DND-41 (cell line): ENCODE data around the gene CRACR2A.

Source experiments
- ATAC-seq: fragments of 200-7000 bp; cut with Tn5 transposase; 3 replicates; pipeline ENCODE4 v1.9.1; 2021; ENCODE audit warnings: low read depth; ENCODE audit not compliant: insufficient read depth
- DNase-seq: peaks from one replicate; pipeline ENCODE4 v3.0.0-alpha.2; 2020
- H2AFZ ChIP-seq: 2 replicates; pipeline ENCODE4 v1.6.0; 2012; ENCODE audit warnings: low read depth, low read length
- H3K27ac ChIP-seq: 2 replicates; pipeline ENCODE4 v1.5.1; 2012; ENCODE audit warnings: low read length, inconsistent platforms
- H3K27me3 ChIP-seq: fragments of 200-600 bp; sonication (generic); 2 replicates; pipeline ENCODE4 v1.6.0; 2012; ENCODE audit warnings: low read length, mild to moderate bottlenecking, inconsistent platforms; ENCODE audit not compliant: insufficient read depth, poor library complexity
- H3K36me3 ChIP-seq: 2 replicates; pipeline ENCODE4 v1.5.1; 2012; ENCODE audit warnings: low read length, inconsistent platforms; ENCODE audit not compliant: insufficient read depth
- H3K4me1 ChIP-seq: 2 replicates; pipeline ENCODE4 v1.5.1; 2012; ENCODE audit warnings: mild to moderate bottlenecking, low read length; ENCODE audit not compliant: insufficient read depth
- H3K4me2 ChIP-seq: 2 replicates; pipeline ENCODE4 v1.6.0; 2012; ENCODE audit warnings: mild to moderate bottlenecking, moderate library complexity, low read length, inconsistent platforms; ENCODE audit not compliant: insufficient read depth
- H3K4me3 ChIP-seq, 2 experiments: fragments of 200-600 bp in 1 of 2; shearing (Covaris generic) in 1 of 2; 2 replicates each; pipeline ENCODE4 v1.5.1; 2012 to 2016; ENCODE audit warnings: inconsistent platforms in 2 of 2, low read length in 2 of 2, mild to moderate bottlenecking in 2 of 2, low read depth in 1 of 2, moderate library complexity in 1 of 2
- H3K79me2 ChIP-seq: 2 replicates; pipeline ENCODE4 v1.6.0; 2012; ENCODE audit warnings: low read length, inconsistent platforms; ENCODE audit not compliant: insufficient read depth
- H3K9ac ChIP-seq: 2 replicates; pipeline ENCODE4 v1.6.0; 2012; ENCODE audit warnings: low read depth, mild to moderate bottlenecking, inconsistent platforms, low read length, moderate library complexity
- H3K9me3 ChIP-seq: 2 replicates; pipeline ENCODE4 v1.5.1; 2012; ENCODE audit warnings: low read length, moderate library complexity, mild to moderate bottlenecking, inconsistent platforms; ENCODE audit not compliant: insufficient read depth, severe bottlenecking
- H4K20me1 ChIP-seq: 2 replicates; pipeline ENCODE4 v1.6.0; 2012; ENCODE audit warnings: low read length; ENCODE audit not compliant: insufficient read depth
- EZH2 ChIP-seq: IDR thresholded peaks from 3 replicates; pipeline ENCODE4 v1.6.1; 2012; ENCODE audit warnings: borderline replicate concordance, low read depth, mild to moderate bottlenecking, moderate library complexity, low read length, inconsistent platforms; ENCODE audit not compliant: severe bottlenecking
- TF ChIP-seq, protein P1 (sequence below): IDR thresholded peaks from 2 replicates; pipeline ENCODE4 v1.5.1; 2012; ENCODE audit warnings: borderline replicate concordance, low read length, moderate library complexity, mild to moderate bottlenecking; ENCODE audit not compliant: poor library complexity, severe bottlenecking; ENCODE audit errors: extremely low read depth

Gene CRACR2A

GRCh38 chr12:3753544-3754284, 805 bp upstream of the CRACR2A start:
- H2AFZ ChIP-seq: peak overlapping the region; percentile 82
- peak overlapping the region; percentile 96 for H3K9ac ChIP-seq
- H3K4me3 ChIP-seq: peak overlapping the region; percentile 65 to 78; a peak in 3 of 4 replicates
- H3K4me2 ChIP-seq: peak overlapping the region; percentile 86
- H3K27me3 ChIP-seq: no peaks in the 10 kb centered on the region
- peaks cover 3% of the 10 kb centered on the region; the same call in 1 of the 2 replicates for H3K36me3 ChIP-seq
- H3K9me3 ChIP-seq: no peaks in the 10 kb centered on the region
- H3K79me2 ChIP-seq: peaks cover 54% of the 10 kb centered on the region
- ATAC-seq (no peak), DNase-seq (peak; percentile 28)
- peak overlapping the region; percentile 99 for H3K27ac ChIP-seq
- peaks cover 42% of the 10 kb centered on the region for H3K4me1 ChIP-seq
- no peak for TF ChIP-seq EZH2
- TF ChIP-seq, protein P1, sequence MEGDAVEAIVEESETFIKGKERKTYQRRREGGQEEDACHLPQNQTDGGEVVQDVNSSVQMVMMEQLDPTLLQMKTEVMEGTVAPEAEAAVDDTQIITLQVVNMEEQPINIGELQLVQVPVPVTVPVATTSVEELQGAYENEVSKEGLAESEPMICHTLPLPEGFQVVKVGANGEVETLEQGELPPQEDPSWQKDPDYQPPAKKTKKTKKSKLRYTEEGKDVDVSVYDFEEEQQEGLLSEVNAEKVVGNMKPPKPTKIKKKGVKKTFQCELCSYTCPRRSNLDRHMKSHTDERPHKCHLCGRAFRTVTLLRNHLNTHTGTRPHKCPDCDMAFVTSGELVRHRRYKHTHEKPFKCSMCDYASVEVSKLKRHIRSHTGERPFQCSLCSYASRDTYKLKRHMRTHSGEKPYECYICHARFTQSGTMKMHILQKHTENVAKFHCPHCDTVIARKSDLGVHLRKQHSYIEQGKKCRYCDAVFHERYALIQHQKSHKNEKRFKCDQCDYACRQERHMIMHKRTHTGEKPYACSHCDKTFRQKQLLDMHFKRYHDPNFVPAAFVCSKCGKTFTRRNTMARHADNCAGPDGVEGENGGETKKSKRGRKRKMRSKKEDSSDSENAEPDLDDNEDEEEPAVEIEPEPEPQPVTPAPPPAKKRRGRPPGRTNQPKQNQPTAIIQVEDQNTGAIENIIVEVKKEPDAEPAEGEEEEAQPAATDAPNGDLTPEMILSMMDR: no peak
- H4K20me1 ChIP-seq: peaks cover 1% of the 10 kb centered on the region; the same call in 1 of the 2 replicates

DNA sequence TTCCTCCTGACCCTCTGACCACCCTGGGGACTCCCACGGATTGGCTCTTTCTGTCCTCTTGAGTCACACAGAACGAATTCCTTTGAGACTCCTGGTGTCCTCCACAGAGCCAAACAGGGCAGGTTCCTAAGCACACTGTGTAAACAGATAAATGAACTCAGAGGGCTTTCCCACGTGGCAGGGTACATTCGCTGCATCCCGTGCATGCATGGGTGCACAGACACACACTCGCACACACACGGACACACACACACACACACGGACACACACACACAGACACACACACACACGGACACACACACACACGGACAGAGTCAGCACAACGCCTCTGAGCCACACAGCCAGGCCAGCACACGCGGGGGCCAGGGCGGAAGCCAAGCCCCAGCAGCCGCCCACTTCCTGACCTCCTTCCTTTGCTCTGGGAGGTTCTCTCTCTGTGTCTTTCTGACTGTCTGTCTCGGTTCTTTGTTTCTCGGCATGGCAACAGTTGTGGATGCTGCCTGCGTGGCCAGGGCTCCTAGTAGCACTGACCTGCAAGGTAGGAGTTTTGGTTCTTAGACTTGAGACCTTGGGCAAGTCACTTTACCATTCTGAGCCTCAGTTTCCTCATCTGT, 706 bp downstream of the CRACR2A start:
- ATAC-seq (peak; percentile 76), DNase-seq (peak; percentile 76)
- Histone ChIP-seq H3K4me1 (peaks cover 42% of the 10 kb centered on the region), H2AFZ (peak overlapping the region; percentile 82), H3K27me3 (no peaks in the 10 kb centered on the region), H3K9me3 (no peaks in the 10 kb centered on the region), H3K9ac (peak overlapping the region; percentile 96), H3K4me2 (peak overlapping the region; percentile 86), H4K20me1 (peaks cover 3% of the 10 kb centered on the region; the same call in 1 of the 2 replicates), H3K36me3 (peaks cover 10% of the 10 kb centered on the region; the same call in 1 of the 2 replicates), H3K4me3 (peak overlapping the region; percentile 65 to 78), H3K27ac (peak overlapping the region; percentile 99), H3K79me2 (peaks cover 69% of the 10 kb centered on the region)
- TF ChIP-seq, protein P1: no peak
- no peak for TF ChIP-seq EZH2

DNA sequence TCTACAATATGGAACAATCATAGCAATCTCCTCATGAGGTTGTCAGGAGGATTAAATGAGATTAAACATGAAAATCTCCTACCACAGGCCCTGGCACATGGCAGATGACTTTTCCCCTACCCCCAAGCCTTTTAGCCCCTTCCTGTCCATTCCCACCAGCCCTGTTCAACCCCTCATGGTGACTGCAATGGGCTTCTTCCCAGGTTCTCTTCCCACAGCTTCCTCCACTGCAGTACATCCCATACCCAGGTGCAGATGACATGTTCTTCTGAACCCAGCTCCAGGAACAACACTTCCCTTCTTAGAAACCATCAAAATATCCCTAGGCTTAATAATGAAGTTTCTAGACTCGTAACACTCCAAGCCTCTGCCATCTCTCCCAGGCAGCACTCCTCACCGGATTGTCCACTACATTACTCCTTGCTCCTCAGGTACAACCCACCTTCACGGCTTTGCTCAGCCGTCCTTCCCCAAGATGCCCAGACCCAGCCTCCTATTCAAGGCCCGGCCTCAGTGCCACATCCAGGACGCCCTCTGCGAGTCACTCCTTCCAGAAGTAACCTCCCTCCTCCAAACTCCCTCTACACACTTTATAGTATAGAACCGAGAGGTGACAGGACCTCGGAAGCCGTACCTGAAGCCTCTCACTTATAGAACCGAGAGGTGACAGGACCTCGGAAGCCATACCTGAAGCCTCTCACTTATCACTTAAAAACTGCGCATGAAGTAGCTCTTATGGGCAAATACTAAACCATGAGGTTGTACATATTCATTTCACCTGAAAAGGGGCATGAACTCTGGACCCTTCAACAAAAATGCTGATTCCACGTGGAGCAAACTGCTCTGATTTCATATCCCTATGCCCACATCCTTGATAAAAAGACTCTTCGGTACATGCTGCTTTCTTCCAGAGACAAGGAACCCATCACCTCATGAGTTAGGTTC, 1.5 kb downstream of the CRACR2A start:
- H3K4me1 ChIP-seq: peaks cover 42% of the 10 kb centered on the region
- TF ChIP-seq, protein P1: no peak
- TF ChIP-seq EZH2: no peak
- peaks cover 7% of the 10 kb centered on the region for H3K9me3 ChIP-seq
- peaks cover 18% of the 10 kb centered on the region for H3K36me3 ChIP-seq
- H3K4me2 ChIP-seq: peak overlapping the region; percentile 86
- H3K79me2 ChIP-seq: peaks cover 77% of the 10 kb centered on the region
- peak overlapping the region; percentile 65 to 78; a peak in 3 of 4 replicates for H3K4me3 ChIP-seq
- ATAC-seq: no peak
- peaks cover 3% of the 10 kb centered on the region; the same call in 1 of the 2 replicates for H4K20me1 ChIP-seq
- no peaks in the 10 kb centered on the region for H3K27me3 ChIP-seq
- H3K27ac ChIP-seq: peak overlapping the region; percentile 99
- no peak for DNase-seq
- peak overlapping the region; percentile 82 for H2AFZ ChIP-seq
- H3K9ac ChIP-seq: peak overlapping the region; percentile 96
